ENCODE data around the gene ANKRD34A. TPM values are rescaled to one million over a fixed set of nuclear protein-coding genes. Genes with fewer than 3 reads are reported as not detected.
A peak's percentile ranks its signal among the peaks of the same experiment; 100 is the strongest.

The ANKRD34A gene
- total and polyA plus RNA-seq, 9 donors = 0.48 to 5.2 (median 2.3) TPM

- TF ChIP-seq POLR2A (IDR thresholded peaks at IDR 0.05) = no peak
- no peak for TF ChIP-seq EP300 (IDR thresholded peaks at IDR 0.05)
- no peak for TF ChIP-seq CTCF (IDR thresholded peaks at IDR 0.05)
- Histone ChIP-seq H3K4me1 (ENCODE audit: insufficient read depth) (peaks cover 4% of the 10 kb centered on the region), H3K27ac (peak overlapping the region in 1 of 2 donors; percentile 87), H3K4me3 (no peak overlapping the region), H3K9me3 (no peaks in the 10 kb centered on the region), H3K27me3 (no peaks in the 10 kb centered on the region), H3K36me3 (no peaks in the 10 kb centered on the region)
- no peak for DNase-seq
- intact Hi-C loops (cut with DNase I) = no loop called here
Observed at GRCh38 chr1:145959333-145959732, 5.0 kb downstream of the ANKRD34A start.

- no peaks in the 10 kb centered on the region for H3K36me3 ChIP-seq
- TF ChIP-seq EP300 (IDR thresholded peaks at IDR 0.05) (no peak), CTCF (IDR thresholded peaks at IDR 0.05) (no peak), POLR2A (IDR thresholded peaks at IDR 0.05) (no peak)
- DNase-seq = no peak
- H3K27me3 ChIP-seq = no peaks in the 10 kb centered on the region
- intact Hi-C loops (cut with DNase I) = no loop called here
- H3K4me3 ChIP-seq = no peak overlapping the region
- peak overlapping the region in 1 of 2 donors; percentile 98 for H3K27ac ChIP-seq
- H3K9me3 ChIP-seq = no peaks in the 10 kb centered on the region
- peaks cover 6% of the 10 kb centered on the region for H3K4me1 ChIP-seq (ENCODE audit: insufficient read depth)
Observed at GRCh38 chr1:145958734-145959133, 5.6 kb downstream of the ANKRD34A start.

DNA sequence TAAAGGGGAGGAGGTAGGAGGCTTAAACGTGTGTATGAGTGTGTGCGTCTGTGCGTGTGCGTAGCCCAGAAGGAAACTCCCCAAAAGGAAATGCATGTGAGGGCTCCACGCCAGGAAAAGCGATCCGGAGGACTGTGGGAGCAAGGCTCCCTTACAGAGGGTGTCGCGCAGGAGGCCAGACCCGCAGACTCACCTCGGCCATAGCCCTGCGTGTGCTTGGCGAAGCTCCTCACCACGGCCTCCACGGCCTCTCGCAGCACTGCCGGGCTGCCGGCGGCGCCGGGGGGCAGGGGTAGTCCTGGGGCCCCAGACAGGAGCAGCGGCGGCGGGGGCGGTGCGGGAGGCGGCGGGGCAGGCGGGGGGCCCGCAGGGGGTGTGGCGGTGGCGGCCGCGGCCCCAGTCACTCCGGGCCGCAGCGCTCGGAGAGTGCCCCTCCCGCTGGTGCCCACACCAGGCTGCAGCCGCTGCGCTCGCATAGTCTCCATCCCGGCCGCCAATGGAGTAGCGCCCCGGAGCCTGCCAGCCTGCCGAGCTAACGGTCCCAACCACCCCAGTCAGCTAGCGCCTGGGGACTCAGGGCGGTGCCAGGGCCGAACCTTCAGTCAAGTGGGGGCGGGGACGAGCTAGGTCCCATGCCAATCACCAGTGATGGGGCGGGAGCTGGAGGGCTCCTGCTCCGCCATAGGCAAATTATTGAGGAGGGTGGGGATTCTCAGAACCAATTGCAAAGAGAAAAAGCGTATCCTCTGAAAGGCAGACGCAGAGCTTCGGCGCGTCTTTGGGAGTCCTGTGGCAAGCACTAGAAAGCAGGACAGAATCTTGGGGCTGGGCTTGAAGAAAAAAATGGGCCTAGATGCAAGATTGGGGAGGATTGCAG is 6.7 kb downstream of the ANKRD34A start, which contains the start of gene LIX1L:
LIX1L (minus strand) TSS at position 575 of the 877 bp plus-strand sequence; CDS start at position 485, 90 bp downstream.
- 0% methylated on average over 52 to 60 of the region's 60 CpGs for WGBS, 3 donors

More for the DNA sequence above, 6.7 kb downstream of the ANKRD34A start, which contains the start of gene LIX1L:
- H3K36me3 ChIP-seq = no peaks in the 10 kb centered on the region
- peak within 1 kb of the TSS; percentile 83 to 98 for H3K27ac ChIP-seq
- intact Hi-C loops (cut with DNase I) = no loop called here
- peaks cover 6% of the 10 kb centered on the region for H3K4me1 ChIP-seq (ENCODE audit: insufficient read depth)
- DNase-seq = peak; percentile 95 to 96 (median 96)
- peak within 1 kb of the TSS; percentile 86 for H3K4me3 ChIP-seq
- H3K9me3 ChIP-seq = no peaks in the 10 kb centered on the region
- H3K27me3 ChIP-seq = no peaks in the 10 kb centered on the region
- TF ChIP-seq CTCF (IDR thresholded peaks at IDR 0.05) = no peak
- TF ChIP-seq POLR2A (IDR thresholded peaks at IDR 0.05) = peak; percentile 86
- TF ChIP-seq EP300 (IDR thresholded peaks at IDR 0.05) = peak; percentile 46

All from ovary (tissue), 9 donors.